A172 (cell line): ENCODE results near the gene LPAR6. TPM values are rescaled to one million over a fixed set of nuclear protein-coding genes. Genes with fewer than 3 reads are reported as not detected.

ENCODE experiments used
- DNase-seq: peaks from one replicate; pipeline ENCODE4 v3.0.0-alpha.2; 2015; ENCODE audit warnings: low spot score
- total RNA-seq: library from RNA; depleted of rRNA; stranded (reverse); fragments of >200 nt; shearing (Covaris generic); gene quantifications from 2 replicates; pipeline ENCODE4 v1.2.3, GENCODE V29; 2014; rRNA removed

LPAR6 gene
- total RNA-seq, 1 experiment from 2014 or later = 6.0 TPM

DNA sequence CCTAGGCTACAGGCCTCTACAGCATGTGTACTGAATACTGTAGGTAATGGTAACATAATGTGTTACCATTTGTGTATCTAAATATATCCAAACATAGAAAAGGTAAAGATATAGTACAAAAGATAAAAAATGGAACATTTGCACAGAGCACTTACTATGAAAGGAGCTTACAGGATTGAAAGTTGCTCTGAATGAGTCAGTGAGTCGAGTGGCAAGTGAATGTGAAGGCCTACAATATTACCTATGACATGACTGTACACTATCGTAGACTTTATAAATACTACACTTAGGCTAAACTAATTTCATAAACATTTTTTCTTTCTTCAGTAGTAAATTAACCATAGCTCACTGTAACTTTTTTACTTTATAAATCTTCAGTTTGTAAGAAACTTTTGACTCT, 35.1 kb downstream of the LPAR6 start:
- no peak for DNase-seq

GRCh38 chr13:48370815-48371214, 42.1 kb downstream of the LPAR6 start:
- no peak for DNase-seq

- DNase-seq = no peak
Measured at GRCh38 chr13:48369988-48370387, 42.9 kb downstream of the LPAR6 start.

Other genes starting within 250 kb of the LPAR6 start
- 147 and 160 TPM in 2 replicates for gene ITM2B, start 179.9 kb downstream of the LPAR6 start, total RNA-seq
- gene RB1, start 109.4 kb downstream of the LPAR6 start, total RNA-seq = 55.3 and 57.9 TPM in 2 replicates
- gene RCBTB2, start 120.0 kb upstream of the LPAR6 start, total RNA-seq = 1.4 and 7.7 TPM in 2 replicates
- not detected in 2 replicates for gene CYSLTR2, start 240.8 kb upstream of the LPAR6 start, total RNA-seq